Right lobe of liver (tissue), 6 donors: ENCODE results near the gene GSN. TPM values are rescaled to one million over a fixed set of nuclear protein-coding genes. Genes with fewer than 3 reads are reported as not detected.
A peak's percentile ranks its signal among the peaks of the same experiment; 100 is the strongest.

Experiments used
- ATAC-seq, 4 donors: fragments of 200-7000 bp; cut with Tn5 transposase; one replicate each; pipeline ENCODE4 v1.9.1; 2020; ENCODE audit warnings: mild to moderate bottlenecking in 4 of 4, moderate library complexity in 4 of 4
- DNase-seq, 3 donors: peaks; one replicate each; pipeline ENCODE4 v3.0.0-alpha.2; 2020
- H3K27ac ChIP-seq, 3 donors: fragments of 200-600 bp; one replicate each; pipeline ENCODE4 v1.8.0; 2022
- H3K27me3 ChIP-seq, 2 donors: fragments of 200-600 bp; one replicate each; pipeline ENCODE4 v1.8.0; 2022
- H3K36me3 ChIP-seq, 4 donors: fragments of 200-600 bp; sonication (generic) in 1 of 4; one replicate each; pipeline versions ENCODE4 v1.5.1 to v1.8.0; 2017 to 2022; ENCODE audit warnings: control low read depth in 1 of 4
- H3K4me1 ChIP-seq, 4 donors: fragments of 200-600 bp; sonication (generic) in 1 of 4; one replicate each; pipeline versions ENCODE4 v1.5.1 to v1.8.0; 2017 to 2022; ENCODE audit warnings: control low read depth in 1 of 4
- H3K4me3 ChIP-seq, 3 donors: fragments of 200-600 bp; one replicate each; pipeline ENCODE4 v1.8.0; 2022
- H3K9me3 ChIP-seq, 4 donors: fragments of 200-600 bp; sonication (generic) in 1 of 4; one replicate each; pipeline versions ENCODE4 v1.5.1 to v1.8.0; 2017 to 2022; ENCODE audit warnings: control low read depth in 1 of 4
- POLR2A ChIP-seq: fragments of 450-650 bp; IDR thresholded peaks from one replicate; pipeline ENCODE4 v1.6.1; 2017; ENCODE audit warnings: antibody characterized with exemption, mild to moderate bottlenecking
- WGBS: methylation state at CpG from one replicate; pipeline ENCODE4 v1.1.6; 2018; ENCODE audit warnings: low coverage, low lambda C conversion rate; ENCODE audit not compliant: insufficient coverage; ENCODE audit errors: missing lambda C conversion rate; 5-methylcytosine and 5-hydroxymethylcytosine counted together
- intact Hi-C, 2 donors: fragments of 100-400 bp; cut with DNase I; formaldehyde crosslinking; loops; one replicate each; pipeline versions ENCODE4 v1.11.2 to v1.14.1; 2022
- total RNA-seq, 6 experiments: library from RNA; depleted of rRNA in 2 of 6; stranded (reverse); fragments of >200 nt in 2 of 6; fragmentation: NEBNext Ultra II Directional in 3 of 6; extraction: Animal tissue kit (Norgen Biotek cat#: 25700) in 3 of 6; gene quantifications; one replicate each; pipeline versions ENCODE4 v1.1.0 to v1.2.4, GENCODE V29; 2016 to 2023
- TF ChIP-seq, protein P1 (sequence below), 4 donors: fragments of 200-600 bp in 3 of 4; fragments of 450-650 bp in 1 of 4; IDR thresholded peaks; one replicate each; pipeline versions ENCODE4 v1.5.1 to v1.8.0; 2016 to 2022; ENCODE audit warnings: antibody characterized with exemption in 4 of 4, mild to moderate bottlenecking in 2 of 4
- donor health status: DM: no; HTN: yes; CAD: no.
- donor health status: DM: no; HTN: no; CAD: no.
- donor health status: DM: no; HTN: no; CAD: no.
- donor health status: DM: no; HTN: yes; CAD: no.
- donor health status: DM: no; HTN: yes; CAD: no.

GSN gene
- total RNA-seq, 6 experiments from 2014 or later, result 23.1 to 96.9 (median 38.8) TPM

GRCh38 chr9:121324755-121325154, 56.8 kb downstream of the GSN start:
- TF ChIP-seq, protein P1, sequence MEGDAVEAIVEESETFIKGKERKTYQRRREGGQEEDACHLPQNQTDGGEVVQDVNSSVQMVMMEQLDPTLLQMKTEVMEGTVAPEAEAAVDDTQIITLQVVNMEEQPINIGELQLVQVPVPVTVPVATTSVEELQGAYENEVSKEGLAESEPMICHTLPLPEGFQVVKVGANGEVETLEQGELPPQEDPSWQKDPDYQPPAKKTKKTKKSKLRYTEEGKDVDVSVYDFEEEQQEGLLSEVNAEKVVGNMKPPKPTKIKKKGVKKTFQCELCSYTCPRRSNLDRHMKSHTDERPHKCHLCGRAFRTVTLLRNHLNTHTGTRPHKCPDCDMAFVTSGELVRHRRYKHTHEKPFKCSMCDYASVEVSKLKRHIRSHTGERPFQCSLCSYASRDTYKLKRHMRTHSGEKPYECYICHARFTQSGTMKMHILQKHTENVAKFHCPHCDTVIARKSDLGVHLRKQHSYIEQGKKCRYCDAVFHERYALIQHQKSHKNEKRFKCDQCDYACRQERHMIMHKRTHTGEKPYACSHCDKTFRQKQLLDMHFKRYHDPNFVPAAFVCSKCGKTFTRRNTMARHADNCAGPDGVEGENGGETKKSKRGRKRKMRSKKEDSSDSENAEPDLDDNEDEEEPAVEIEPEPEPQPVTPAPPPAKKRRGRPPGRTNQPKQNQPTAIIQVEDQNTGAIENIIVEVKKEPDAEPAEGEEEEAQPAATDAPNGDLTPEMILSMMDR (IDR thresholded peaks at IDR 0.05), result no peak
- no peak for TF ChIP-seq POLR2A
- Histone ChIP-seq H3K4me3 (no peak overlapping the region), H3K4me1 (peaks cover 0 to 36% (median 16%) of the 10 kb centered on the region in 4 donors), H3K36me3 (peaks cover 0 to 18% (median 5%) of the 10 kb centered on the region in 4 donors), H3K9me3 (no peaks in the 10 kb centered on the region), H3K27ac (peak overlapping the region in 1 of 3 donors; percentile 96), H3K27me3 (no peaks in the 10 kb centered on the region)
- WGBS, result 88% methylated on average over 2 of the region's 2 CpGs
- intact Hi-C loops, result loop anchor here (5.0 kb wide), 1 partner anchor 48 kb away; the partner anchor contains the start of gene STOM (in 2 of the 2)
- DNase-seq (no peak), ATAC-seq (no peak)

DNA sequence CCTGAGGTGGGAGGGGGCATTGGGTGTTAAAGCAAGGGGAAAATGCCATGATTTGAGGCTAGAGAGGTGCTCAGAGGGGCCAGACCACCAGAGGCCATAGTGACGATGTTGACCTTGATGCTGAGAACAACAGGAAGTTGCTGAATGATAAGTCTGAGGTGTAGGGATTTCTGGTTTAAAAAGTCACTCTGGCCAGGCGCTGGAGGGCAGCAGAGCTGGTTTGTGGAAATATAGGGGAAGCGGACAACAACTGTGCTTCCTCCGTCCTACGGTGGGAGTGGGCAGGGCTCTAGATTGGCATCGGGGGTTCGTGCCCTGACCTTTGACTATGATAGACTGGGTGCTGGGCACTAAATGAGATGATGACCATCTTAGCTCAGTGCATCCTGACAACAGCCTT, 57.4 kb downstream of the GSN start:
- DNase-seq (no peak), ATAC-seq (no peak)
- H3K27ac ChIP-seq, result peak overlapping the region; percentile 66 to 96 (median 68)
- 67% methylated on average over 7 of the region's 7 CpGs for WGBS
- intact Hi-C loops, result no loop called here
- H3K9me3 ChIP-seq, result no peaks in the 10 kb centered on the region
- H3K27me3 ChIP-seq, result no peaks in the 10 kb centered on the region
- peaks cover 0 to 34% (median 16%) of the 10 kb centered on the region in 4 donors for H3K4me1 ChIP-seq
- TF ChIP-seq, protein P1 (IDR thresholded peaks at IDR 0.05), result no peak
- no peak for TF ChIP-seq POLR2A
- no peak overlapping the region for H3K4me3 ChIP-seq
- H3K36me3 ChIP-seq, result peaks cover 0 to 20% (median 6%) of the 10 kb centered on the region in 4 donors

GRCh38 chr9:121326130-121326838, 58.3 kb downstream of the GSN start:
- DNase-seq, result peak; percentile 71 to 93 (median 87)

DNA sequence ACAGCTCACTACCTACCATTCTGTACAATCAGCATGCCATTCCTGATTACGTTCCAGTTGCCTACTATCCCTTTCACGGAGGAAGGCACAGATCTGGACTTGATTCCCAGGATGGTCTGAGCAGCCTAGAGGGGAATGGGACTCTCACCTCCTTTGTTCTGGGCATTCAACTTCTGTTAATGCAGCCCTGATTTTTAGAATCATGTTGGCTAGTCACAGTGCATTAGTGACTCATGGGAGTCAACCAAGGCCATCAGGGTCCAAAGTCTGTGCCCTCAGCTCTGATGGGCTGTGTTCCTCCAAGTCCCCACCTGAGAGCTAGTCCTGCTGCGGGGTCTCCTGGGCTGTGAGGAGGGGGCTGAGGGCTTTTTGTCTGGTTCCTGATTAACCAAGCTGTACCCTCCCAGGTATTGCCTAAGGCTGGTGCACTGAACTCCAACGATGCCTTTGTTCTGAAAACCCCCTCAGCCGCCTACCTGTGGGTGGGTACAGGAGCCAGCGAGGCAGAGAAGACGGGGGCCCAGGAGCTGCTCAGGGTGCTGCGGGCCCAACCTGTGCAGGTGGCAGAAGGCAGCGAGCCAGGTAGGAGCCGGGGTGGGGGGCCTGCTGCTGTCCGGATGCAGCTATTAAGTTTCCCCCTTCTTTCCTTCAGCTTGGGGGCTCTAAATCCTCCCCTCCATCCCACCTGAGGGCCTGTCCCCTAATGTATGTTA, 59.1 kb downstream of the GSN start:
- Histone ChIP-seq H3K4me3 (peak overlapping the region in 1 of 3 donors; percentile 35), H3K9me3 (no peaks in the 10 kb centered on the region), H3K4me1 (peaks cover 0 to 27% (median 13%) of the 10 kb centered on the region in 4 donors), H3K27me3 (no peaks in the 10 kb centered on the region), H3K27ac (peak overlapping the region; percentile 49 to 96 (median 77)), H3K36me3 (peaks cover 0 to 30% (median 6%) of the 10 kb centered on the region in 4 donors)
- 64% methylated on average over 5 of the region's 11 CpGs for WGBS
- intact Hi-C loops, result no loop called here
- DNase-seq, result no peak
- peak; percentile 7 to 48 (median 37) for ATAC-seq
- TF ChIP-seq, protein P1 (IDR thresholded peaks at IDR 0.05), result no peak
- no peak for TF ChIP-seq POLR2A

More at GRCh38 chr9:121326130-121326838, 58.3 kb downstream of the GSN start:
- Histone ChIP-seq H3K9me3 (no peaks in the 10 kb centered on the region), H3K36me3 (peaks cover 0 to 26% (median 6%) of the 10 kb centered on the region in 4 donors), H3K4me1 (peaks cover 0 to 27% (median 13%) of the 10 kb centered on the region in 4 donors), H3K27ac (peak overlapping the region; percentile 66 to 96 (median 77)), H3K27me3 (no peaks in the 10 kb centered on the region), H3K4me3 (peak overlapping the region in 1 of 3 donors; percentile 35)
- intact Hi-C loops, result no loop called here
- ATAC-seq, result peak; percentile 70 to 80 (median 72)
- TF ChIP-seq, protein P1 (IDR thresholded peaks at IDR 0.05), result no peak
- peak; percentile 5 for TF ChIP-seq POLR2A
- 59% methylated on average over 12 of the region's 19 CpGs for WGBS
